ENCODE data around the gene RCCD1. TPM values are rescaled to one million over a fixed set of nuclear protein-coding genes. Genes with fewer than 3 reads are reported as not detected.

Gene RCCD1
- total RNA-seq, 1 experiment from 2014 or later = 26.1 TPM

- BruUV-seq (replicated peaks) = no TSS peak
- Mint-ChIP-seq H3K4me1 (ENCODE audit: low read depth, unreplicated experiment) (no peaks in the 10 kb centered on the region), H3K27ac (ENCODE audit: unreplicated experiment) (no peak overlapping the region), H3K36me3 (ENCODE audit: insufficient read depth, unreplicated experiment) (peaks cover 17% of the 10 kb centered on the region), H3K4me3 (ENCODE audit: unreplicated experiment) (no peak overlapping the region), H3K27me3 (ENCODE audit: insufficient read depth, unreplicated experiment) (no peaks in the 10 kb centered on the region), H3K9me3 (ENCODE audit: unreplicated experiment) (no peaks in the 10 kb centered on the region)
- Histone ChIP-seq H3K36me3 (ENCODE audit: control insufficient read depth, insufficient read depth, low read length) (no peaks in the 10 kb centered on the region; the same call in 1 of the 2 replicates), H3K4me1 (no peaks in the 10 kb centered on the region), H3K9me3 (no peaks in the 10 kb centered on the region), H3K27me3 (replicated peaks; ENCODE audit: control insufficient read depth, insufficient read depth, low read length) (no peaks in the 10 kb centered on the region), H3K4me3 (ENCODE audit: low read depth, low read length) (no peak overlapping the region)
- POLR2A ChIA-PET = no interaction called here
- intact Hi-C loops (cut with micrococcal nuclease; ENCODE audit: unreplicated experiment) = no loop called here
- CTCF ChIA-PET = interaction anchor here (1.1 kb wide), 1 partner anchor 10 kb away, joined by 3 read pairs; no protein-coding TSS in a partner anchor
- no peak for TF ChIP-seq CTCF (IDR thresholded peaks at IDR 0.05; ENCODE audit: insufficient read depth in 1 of 2, low read depth in 1 of 2, low read length in 1 of 2, severe bottlenecking in 1 of 2, unreplicated experiment in 1 of 2)
- no peak for DNase-seq
Observed at GRCh38 chr15:90909976-90910375, 44.7 kb upstream of the RCCD1 start.

- Histone ChIP-seq H3K36me3 (ENCODE audit: control insufficient read depth, insufficient read depth, low read length) (no peaks in the 10 kb centered on the region; the same call in 1 of the 2 replicates), H3K4me3 (ENCODE audit: low read depth, low read length) (no peak overlapping the region), H3K4me1 (no peaks in the 10 kb centered on the region), H3K27me3 (replicated peaks; ENCODE audit: control insufficient read depth, insufficient read depth, low read length) (no peaks in the 10 kb centered on the region), H3K9me3 (no peaks in the 10 kb centered on the region)
- H3K27ac Mint-ChIP-seq (ENCODE audit: unreplicated experiment) = no peak overlapping the region
- no peak for DNase-seq
- H3K36me3 Mint-ChIP-seq (ENCODE audit: insufficient read depth, unreplicated experiment) = peaks cover 10% of the 10 kb centered on the region
- no peaks in the 10 kb centered on the region for H3K9me3 Mint-ChIP-seq (ENCODE audit: unreplicated experiment)
- no TSS peak for BruUV-seq (replicated peaks)
- H3K4me3 Mint-ChIP-seq (ENCODE audit: unreplicated experiment) = no peak overlapping the region
- intact Hi-C loops (cut with micrococcal nuclease; ENCODE audit: unreplicated experiment) = no loop called here
- no peak for TF ChIP-seq CTCF (IDR thresholded peaks at IDR 0.05; ENCODE audit: insufficient read depth in 1 of 2, low read depth in 1 of 2, low read length in 1 of 2, severe bottlenecking in 1 of 2, unreplicated experiment in 1 of 2)
- H3K4me1 Mint-ChIP-seq (ENCODE audit: low read depth, unreplicated experiment) = no peaks in the 10 kb centered on the region
- ChIA-PET POLR2A (no interaction called here), CTCF (interaction anchor here (1.1 kb wide), 1 partner anchor 11 kb away, joined by 3 read pairs; no protein-coding TSS in a partner anchor)
- no peaks in the 10 kb centered on the region for H3K27me3 Mint-ChIP-seq (ENCODE audit: insufficient read depth, unreplicated experiment)
Observed at GRCh38 chr15:90910441-90911301, 44.0 kb upstream of the RCCD1 start.

GRCh38 chr15:90911302-90911623 is 43.4 kb upstream of the RCCD1 start:
- Mint-ChIP-seq H3K9me3 (ENCODE audit: unreplicated experiment) (no peaks in the 10 kb centered on the region), H3K27ac (ENCODE audit: unreplicated experiment) (no peak overlapping the region), H3K4me1 (ENCODE audit: low read depth, unreplicated experiment) (no peaks in the 10 kb centered on the region), H3K36me3 (ENCODE audit: insufficient read depth, unreplicated experiment) (peaks cover 6% of the 10 kb centered on the region), H3K4me3 (ENCODE audit: unreplicated experiment) (no peak overlapping the region), H3K27me3 (ENCODE audit: insufficient read depth, unreplicated experiment) (no peaks in the 10 kb centered on the region)
- no peak overlapping the region for H3K4me3 ChIP-seq (ENCODE audit: low read depth, low read length)
- no peaks in the 10 kb centered on the region for H3K27me3 ChIP-seq (replicated peaks; ENCODE audit: control insufficient read depth, insufficient read depth, low read length)
- H3K36me3 ChIP-seq (ENCODE audit: control insufficient read depth, insufficient read depth, low read length) = no peaks in the 10 kb centered on the region; the same call in 1 of the 2 replicates
- intact Hi-C loops (cut with micrococcal nuclease; ENCODE audit: unreplicated experiment) = no loop called here
- ChIA-PET CTCF (no interaction called here), POLR2A (no interaction called here)
- H3K4me1 ChIP-seq = no peaks in the 10 kb centered on the region
- no peak for TF ChIP-seq CTCF (IDR thresholded peaks at IDR 0.05; ENCODE audit: insufficient read depth in 1 of 2, low read depth in 1 of 2, low read length in 1 of 2, severe bottlenecking in 1 of 2, unreplicated experiment in 1 of 2)
- no peak for DNase-seq
- BruUV-seq (replicated peaks) = no TSS peak
- H3K9me3 ChIP-seq = no peaks in the 10 kb centered on the region

Measured in Caco-2 (cell line).